Right lobe of liver (tissue), 4 donors: ENCODE results near the gene TYMS.

Experiments used
- CTCF ChIP-seq, 4 donors: fragments of 200-600 bp in 3 of 4; fragments of 450-650 bp in 1 of 4; IDR thresholded peaks; one replicate each; pipeline versions ENCODE4 v1.5.1 to v1.8.0; 2016 to 2022; ENCODE audit warnings: antibody characterized with exemption in 4 of 4, mild to moderate bottlenecking in 2 of 4
- POLR2A ChIP-seq: fragments of 450-650 bp; IDR thresholded peaks from one replicate; pipeline ENCODE4 v1.6.1; 2017; ENCODE audit warnings: antibody characterized with exemption, mild to moderate bottlenecking
- donor health status: DM: no; HTN: no; CAD: no.
- donor health status: DM: no; HTN: no; CAD: no.
- donor health status: DM: no; HTN: yes; CAD: no.

GRCh38 chr18:703213-703967 lies 45.9 kb downstream of the TYMS start:
- TF ChIP-seq POLR2A = no peak
- TF ChIP-seq CTCF (IDR thresholded peaks at IDR 0.05) = no peak
